IMR-90 (cell line): ENCODE measurements around the gene STAB1.

Experiments
- BHLHE40 ChIP-seq: fragments of 150-350 bp; IDR thresholded peaks from 2 replicates; pipeline ENCODE4 v1.6.1; 2016; ENCODE audit warnings: mild to moderate bottlenecking, low read depth, low read length
- CTCF ChIP-seq: conservative IDR thresholded peaks from 2 replicates; pipeline ENCODE4 v1.5.1; 2012; ENCODE audit warnings: mild to moderate bottlenecking, low read depth, low read length, improper control_type of control experiment
- MAZ ChIP-seq: IDR thresholded peaks from 2 replicates; pipeline ENCODE4 v1.6.1; 2012; ENCODE audit warnings: low read depth, mild to moderate bottlenecking, low read length, improper control_type of control experiment, moderate library complexity, borderline replicate concordance
- NFE2L2 ChIP-seq: fragments of 150-350 bp; IDR thresholded peaks from 2 replicates; pipeline ENCODE4 v1.6.1; 2016; ENCODE audit warnings: low read depth, mild to moderate bottlenecking, low read length
- POLR2A ChIP-seq: IDR thresholded peaks from 2 replicates; pipeline ENCODE4 v1.6.1; 2012; ENCODE audit warnings: mild to moderate bottlenecking, low read depth, low read length
- RCOR1 ChIP-seq: IDR thresholded peaks from 2 replicates; pipeline ENCODE4 v1.6.1; 2012; ENCODE audit warnings: mild to moderate bottlenecking, low read length, improper control_type of control experiment; ENCODE audit not compliant: insufficient replicate concordance
- SMC3 ChIP-seq: fragments of 150-350 bp; IDR thresholded peaks from 2 replicates; pipeline ENCODE4 v1.6.1; 2016; ENCODE audit warnings: low read depth, mild to moderate bottlenecking, antibody characterized with exemption, low read length, moderate library complexity

DNA sequence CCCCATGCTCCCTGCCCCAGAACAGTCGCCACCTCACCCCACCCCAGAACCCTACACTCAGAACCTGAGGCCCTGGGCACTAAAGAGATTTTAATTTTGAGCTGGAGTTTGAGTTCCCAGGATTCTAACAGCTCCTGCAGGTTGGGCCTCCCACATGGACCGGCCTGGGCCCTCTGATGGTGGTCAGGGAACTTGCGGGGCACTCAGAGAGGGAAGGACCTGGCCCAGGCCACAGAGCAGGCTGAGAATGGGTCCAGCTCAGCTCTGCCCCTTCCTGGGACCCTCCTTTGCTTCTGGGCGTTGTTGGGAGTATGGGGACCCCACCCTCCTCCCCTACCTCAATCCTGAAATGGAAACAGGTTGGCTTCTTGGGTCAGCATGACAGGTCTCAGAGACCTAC lies 49.1 kb upstream of the STAB1 start:
- no peak for TF ChIP-seq CTCF
- TF ChIP-seq BHLHE40, result no peak
- no peak for TF ChIP-seq NFE2L2
- no peak for TF ChIP-seq RCOR1
- no peak for TF ChIP-seq SMC3
- no peak for TF ChIP-seq MAZ
- no peak for TF ChIP-seq POLR2A
